GM19395 (cell line): ENCODE measurements around the gene ZNF24.

Source experiments
- ATAC-seq: cut with Tn5 transposase; IDR thresholded peaks from one replicate; pipeline ENCODE4 v1.9.1; 2021; ENCODE audit warnings: mild to moderate bottlenecking, moderate library complexity; ENCODE audit not compliant: unreplicated experiment

Gene ZNF24

GRCh38 chr18:35303610-35304009, 40.6 kb downstream of the ZNF24 start:
- no peak for ATAC-seq

- no peak for ATAC-seq
These were observed 48.2 kb downstream of the ZNF24 start for GRCh38 chr18:35296060-35296459.

GRCh38 chr18:35291166-35291565, 53.1 kb downstream of the ZNF24 start:
- no peak for ATAC-seq

GRCh38 chr18:35290094-35290735, 54.0 kb downstream of the ZNF24 start, which contains the start of gene ZSCAN30:
Gene ZSCAN30 (minus strand): TSS chr18:35290229. CDS start chr18:35264352, 25,877 bp downstream.
- ATAC-seq, result peak; percentile 96

- ATAC-seq, result peak; percentile 35
These were observed 54.5 kb downstream of the ZNF24 start for GRCh38 chr18:35289727-35290093.

GRCh38 chr18:35289293-35289692, 54.9 kb downstream of the ZNF24 start:
- no peak for ATAC-seq

- ATAC-seq, result no peak
These were observed 59.4 kb downstream of the ZNF24 start for GRCh38 chr18:35284841-35285240.

- ATAC-seq, result no peak
These were observed 60.1 kb downstream of the ZNF24 start for GRCh38 chr18:35283923-35284794.

GRCh38 chr18:35282353-35282752, 61.9 kb downstream of the ZNF24 start:
- ATAC-seq, result no peak
